Parathyroid adenoma (tissue), 2 donors: Measurements from ENCODE around the gene IGF2BP1.

Experiments
- H2AFZ ChIP-seq: fragments of 300-600 bp; sonication (generic); one replicate; pipeline ENCODE4 v1.7.0; 2017; ENCODE audit warnings: antibody characterized with exemption, mild to moderate bottlenecking
- H3K27ac ChIP-seq: fragments of 300-600 bp; sonication (generic); one replicate; pipeline ENCODE4 v1.7.0; 2017
- H3K27me3 ChIP-seq: fragments of 300-600 bp; sonication (generic); one replicate; pipeline ENCODE4 v1.7.0; 2017; ENCODE audit warnings: low read length; ENCODE audit not compliant: control insufficient read depth, insufficient read depth
- H3K36me3 ChIP-seq: fragments of 300-600 bp; sonication (generic); one replicate; pipeline ENCODE4 v1.7.0; 2017; ENCODE audit warnings: low read length; ENCODE audit not compliant: control insufficient read depth, insufficient read depth
- H3K4me1 ChIP-seq: fragments of 300-600 bp; sonication (generic); one replicate; pipeline ENCODE4 v1.7.0; 2017; ENCODE audit warnings: control low read depth
- H3K4me2 ChIP-seq: fragments of 300-600 bp; sonication (generic); one replicate; pipeline ENCODE4 v1.7.0; 2017; ENCODE audit warnings: low read length
- H3K4me3 ChIP-seq: fragments of 300-600 bp; sonication (generic); one replicate; pipeline ENCODE4 v1.7.0; 2017; ENCODE audit warnings: low read depth, low read length
- H3K79me2 ChIP-seq: fragments of 300-600 bp; sonication (generic); one replicate; pipeline ENCODE4 v1.7.0; 2017; ENCODE audit warnings: control low read depth
- H3K9ac ChIP-seq: fragments of 300-600 bp; sonication (generic); one replicate; pipeline ENCODE4 v1.7.0; 2017; ENCODE audit warnings: mild to moderate bottlenecking
- H3K9me3 ChIP-seq: fragments of 300-600 bp; sonication (generic); one replicate; pipeline ENCODE4 v1.7.0; 2017; ENCODE audit warnings: low read length; ENCODE audit not compliant: control insufficient read depth
- CTCF ChIP-seq: fragments of 300-600 bp; sonication (generic); IDR thresholded peaks from one replicate; pipeline ENCODE4 v1.7.0; 2017; ENCODE audit warnings: antibody characterized with exemption, mild to moderate bottlenecking
- donor health status: primary hyperparathyroidism.

IGF2BP1 gene

GRCh38 chr17:48960834-48961515, 36.2 kb upstream of the IGF2BP1 start:
- H3K27ac ChIP-seq: no peak overlapping the region
- H3K9ac ChIP-seq: no peak overlapping the region
- TF ChIP-seq CTCF: no peak
- no peaks in the 10 kb centered on the region for H3K79me2 ChIP-seq
- H3K36me3 ChIP-seq: no peaks in the 10 kb centered on the region
- H2AFZ ChIP-seq: peak overlapping the region; percentile 64
- no peak overlapping the region for H3K4me2 ChIP-seq
- H3K27me3 ChIP-seq: no peaks in the 10 kb centered on the region
- H3K4me3 ChIP-seq: no peak overlapping the region
- H3K4me1 ChIP-seq: no peaks in the 10 kb centered on the region
- H3K9me3 ChIP-seq: no peaks in the 10 kb centered on the region

GRCh38 chr17:48961516-48962233, 35.5 kb upstream of the IGF2BP1 start:
- H3K27me3 ChIP-seq: no peaks in the 10 kb centered on the region
- H3K4me3 ChIP-seq: no peak overlapping the region
- H3K27ac ChIP-seq: no peak overlapping the region
- H3K4me2 ChIP-seq: no peak overlapping the region
- no peak for TF ChIP-seq CTCF
- no peak overlapping the region for H3K9ac ChIP-seq
- H2AFZ ChIP-seq: no peak overlapping the region
- no peaks in the 10 kb centered on the region for H3K36me3 ChIP-seq
- no peaks in the 10 kb centered on the region for H3K4me1 ChIP-seq
- H3K9me3 ChIP-seq: no peaks in the 10 kb centered on the region
- H3K79me2 ChIP-seq: no peaks in the 10 kb centered on the region

GRCh38 chr17:48970224-48970623, 27.0 kb upstream of the IGF2BP1 start:
- Histone ChIP-seq H2AFZ (no peak overlapping the region), H3K4me3 (no peak overlapping the region), H3K27me3 (no peaks in the 10 kb centered on the region), H3K9ac (no peak overlapping the region), H3K4me2 (no peak overlapping the region), H3K27ac (no peak overlapping the region), H3K79me2 (no peaks in the 10 kb centered on the region), H3K9me3 (no peaks in the 10 kb centered on the region), H3K4me1 (no peaks in the 10 kb centered on the region), H3K36me3 (no peaks in the 10 kb centered on the region)
- TF ChIP-seq CTCF: no peak

- no peak for TF ChIP-seq CTCF
- Histone ChIP-seq H3K9me3 (no peaks in the 10 kb centered on the region), H3K36me3 (no peaks in the 10 kb centered on the region), H3K9ac (no peak overlapping the region), H2AFZ (no peak overlapping the region), H3K27me3 (no peaks in the 10 kb centered on the region), H3K4me1 (no peaks in the 10 kb centered on the region), H3K27ac (no peak overlapping the region), H3K4me3 (no peak overlapping the region), H3K4me2 (no peak overlapping the region), H3K79me2 (no peaks in the 10 kb centered on the region)
Measured at GRCh38 chr17:48970865-48971687, 26.1 kb upstream of the IGF2BP1 start.
